ENCODE results near the gene VPS13A. TPM values are rescaled to one million over a fixed set of nuclear protein-coding genes. Genes with fewer than 3 reads are reported as not detected.

VPS13A gene
- total RNA-seq, 4 donors from 2014 or later = 16.4 to 51.0 (median 29.4) TPM

DNA sequence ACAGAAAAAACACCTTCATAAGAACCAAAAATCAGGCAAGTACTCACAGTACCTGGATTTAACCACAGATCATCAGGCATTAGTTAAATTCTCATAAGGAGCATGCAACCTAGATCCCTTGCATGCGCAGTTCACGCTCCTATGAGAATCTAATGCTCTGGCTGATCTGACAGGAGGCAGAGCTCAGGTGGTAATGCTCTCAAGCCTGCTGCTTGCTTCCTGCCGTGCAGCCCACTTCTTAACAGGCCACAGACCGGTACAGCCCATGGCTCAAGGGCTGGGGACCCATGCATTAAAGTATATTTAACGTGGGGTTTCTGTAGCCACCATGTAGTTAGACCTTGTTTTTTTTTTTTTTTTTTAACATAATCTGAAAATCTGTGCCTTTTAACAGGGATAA is 147.7 kb downstream of the VPS13A start:
- Histone ChIP-seq H3K27me3 (no peaks in the 10 kb centered on the region), H3K9me3 (no peaks in the 10 kb centered on the region), H3K36me3 (peaks cover 0 to 26% of the 10 kb centered on the region in 2 donors), H3K27ac (no peak overlapping the region), H3K4me3 (no peak overlapping the region), H3K4me1 (no peaks in the 10 kb centered on the region)
- in situ Hi-C loops (cut with MboI; ENCODE audit: low sequenced_read_pairs in 4 of 4) (no loop called here), intact Hi-C loops (cut with DNase I; ENCODE audit: low total_unique reads) (no loop called here)
- TF ChIP-seq POLR2A (IDR thresholded peaks at IDR 0.05) = no peak
- no peak for TF ChIP-seq CTCF (IDR thresholded peaks at IDR 0.05 in 4 of 5, conservative IDR thresholded peaks at IDR 0.05 in 1 of 5)
- DNase-seq (no peak), ATAC-seq (no peak)

DNA sequence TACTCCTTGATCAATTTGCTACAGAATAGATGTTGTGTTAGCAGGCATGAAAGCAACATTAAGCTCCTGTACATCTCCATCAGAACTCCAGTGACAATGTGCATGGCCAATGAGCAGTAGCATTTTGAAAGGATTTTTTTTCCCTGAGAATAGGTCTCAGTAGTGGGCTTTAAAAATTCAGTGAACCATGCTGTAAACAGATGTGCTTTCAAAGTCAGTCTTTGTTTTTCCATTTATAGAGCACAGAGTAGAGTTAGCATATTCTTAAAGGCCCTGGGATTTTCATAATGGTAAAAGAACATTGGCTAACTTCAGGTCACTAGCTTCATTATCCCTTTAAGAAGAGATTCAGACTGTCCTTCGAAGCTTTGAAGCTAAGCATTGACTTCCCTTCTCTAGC is 150.8 kb downstream of the VPS13A start:
- in situ Hi-C loops (cut with MboI; ENCODE audit: low sequenced_read_pairs in 4 of 4) (no loop called here), intact Hi-C loops (cut with DNase I; ENCODE audit: low total_unique reads) (no loop called here)
- no peak overlapping the region for H3K27ac ChIP-seq
- TF ChIP-seq POLR2A (IDR thresholded peaks at IDR 0.05) = no peak
- no peak for TF ChIP-seq CTCF (IDR thresholded peaks at IDR 0.05 in 4 of 5, conservative IDR thresholded peaks at IDR 0.05 in 1 of 5)
- DNase-seq = no peak
- no peaks in the 10 kb centered on the region for H3K27me3 ChIP-seq
- H3K36me3 ChIP-seq = peaks cover 0 to 22% of the 10 kb centered on the region in 2 donors
- no peaks in the 10 kb centered on the region for H3K9me3 ChIP-seq
- H3K4me1 ChIP-seq = no peaks in the 10 kb centered on the region
- no peak for ATAC-seq
- H3K4me3 ChIP-seq = no peak overlapping the region

GRCh38 chr9:77370064-77370463 is 192.7 kb downstream of the VPS13A start:
- intact Hi-C loops (cut with DNase I; ENCODE audit: low total_unique reads) (no loop called here), in situ Hi-C loops (cut with MboI; ENCODE audit: low sequenced_read_pairs in 4 of 4) (loop anchor here in 1 of 4 donors (25.0 kb wide), 1 partner anchor 133 kb away; no protein-coding TSS in a partner anchor)
- Histone ChIP-seq H3K36me3 (peaks cover 7 to 42% of the 10 kb centered on the region in 2 donors), H3K9me3 (no peaks in the 10 kb centered on the region), H3K27ac (no peak overlapping the region), H3K4me3 (no peak overlapping the region), H3K4me1 (no peaks in the 10 kb centered on the region), H3K27me3 (no peaks in the 10 kb centered on the region)
- no peak for TF ChIP-seq POLR2A (IDR thresholded peaks at IDR 0.05)
- TF ChIP-seq CTCF (IDR thresholded peaks at IDR 0.05 in 4 of 5, conservative IDR thresholded peaks at IDR 0.05 in 1 of 5) = no peak
- no peak for ATAC-seq
- no peak for DNase-seq

DNA sequence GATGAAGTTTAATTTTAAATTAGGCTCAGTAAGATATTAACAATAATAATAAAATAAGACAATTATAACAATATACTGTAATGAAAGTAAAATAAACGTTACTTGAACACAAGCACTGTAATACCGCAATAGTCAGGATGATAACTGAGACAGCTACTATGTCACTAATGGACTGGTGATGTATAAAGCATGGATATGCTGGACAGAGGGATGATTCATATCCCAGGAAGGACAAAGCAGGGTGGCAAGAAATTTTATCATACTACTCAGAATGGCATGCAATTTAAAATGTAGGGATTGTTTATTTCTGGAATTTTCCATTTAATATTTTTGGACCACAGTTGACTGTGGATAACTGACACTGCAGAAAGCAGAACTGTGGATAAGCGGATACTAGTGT is 196.9 kb downstream of the VPS13A start:
- intact Hi-C loops (cut with DNase I; ENCODE audit: low total_unique reads) = no loop called here
- TF ChIP-seq CTCF (IDR thresholded peaks at IDR 0.05 in 4 of 5, conservative IDR thresholded peaks at IDR 0.05 in 1 of 5) (no peak), POLR2A (IDR thresholded peaks at IDR 0.05) (no peak)
- H3K27ac ChIP-seq = no peak overlapping the region
- no peak overlapping the region for H3K4me3 ChIP-seq
- no peaks in the 10 kb centered on the region for H3K27me3 ChIP-seq
- no peaks in the 10 kb centered on the region for H3K4me1 ChIP-seq
- ATAC-seq = no peak
- peaks cover 5 to 22% of the 10 kb centered on the region in 2 donors for H3K36me3 ChIP-seq
- in situ Hi-C loops (cut with MboI; ENCODE audit: low sequenced_read_pairs in 4 of 4) = loop anchor here in 1 of 4 donors (25.0 kb wide), 1 partner anchor 137 kb away; no protein-coding TSS in a partner anchor
- DNase-seq = no peak
- H3K9me3 ChIP-seq = no peaks in the 10 kb centered on the region

GRCh38 chr9:77375956-77376532 is 198.7 kb downstream of the VPS13A start:
- ATAC-seq = no peak
- TF ChIP-seq POLR2A (IDR thresholded peaks at IDR 0.05) (no peak), CTCF (IDR thresholded peaks at IDR 0.05 in 4 of 5, conservative IDR thresholded peaks at IDR 0.05 in 1 of 5) (no peak)
- intact Hi-C loops (cut with DNase I; ENCODE audit: low total_unique reads) (no loop called here), in situ Hi-C loops (cut with MboI; ENCODE audit: low sequenced_read_pairs in 4 of 4) (no loop called here)
- H3K4me3 ChIP-seq = no peak overlapping the region
- H3K36me3 ChIP-seq = peaks cover 3 to 4% of the 10 kb centered on the region in 2 donors
- no peaks in the 10 kb centered on the region for H3K4me1 ChIP-seq
- H3K27ac ChIP-seq = no peak overlapping the region
- H3K9me3 ChIP-seq = no peaks in the 10 kb centered on the region
- DNase-seq = no peak
- H3K27me3 ChIP-seq = no peaks in the 10 kb centered on the region
